Thyroid gland (tissue), 4 donors: Measurements from ENCODE around the gene TCEAL7.

Source experiments
- POLR2A ChIP-seq, 2 donors: fragments of 450-650 bp; IDR thresholded peaks; one replicate each; pipeline ENCODE4 v1.6.1; 2017; ENCODE audit warnings: antibody characterized with exemption in 2 of 2, mild to moderate bottlenecking in 2 of 2, moderate library complexity in 1 of 2
- TF ChIP-seq, protein P1 (sequence below), 6 experiments: fragments of 200-600 bp in 3 of 6; fragments of 450-650 bp in 3 of 6; sonication (generic) in 3 of 6; IDR thresholded peaks; one replicate each; pipeline ENCODE4 v1.5.1; 2016 to 2019; ENCODE audit warnings: antibody characterized with exemption in 6 of 6, mild to moderate bottlenecking in 2 of 6, inconsistent platforms in 1 of 6, moderate library complexity in 1 of 6

DNA sequence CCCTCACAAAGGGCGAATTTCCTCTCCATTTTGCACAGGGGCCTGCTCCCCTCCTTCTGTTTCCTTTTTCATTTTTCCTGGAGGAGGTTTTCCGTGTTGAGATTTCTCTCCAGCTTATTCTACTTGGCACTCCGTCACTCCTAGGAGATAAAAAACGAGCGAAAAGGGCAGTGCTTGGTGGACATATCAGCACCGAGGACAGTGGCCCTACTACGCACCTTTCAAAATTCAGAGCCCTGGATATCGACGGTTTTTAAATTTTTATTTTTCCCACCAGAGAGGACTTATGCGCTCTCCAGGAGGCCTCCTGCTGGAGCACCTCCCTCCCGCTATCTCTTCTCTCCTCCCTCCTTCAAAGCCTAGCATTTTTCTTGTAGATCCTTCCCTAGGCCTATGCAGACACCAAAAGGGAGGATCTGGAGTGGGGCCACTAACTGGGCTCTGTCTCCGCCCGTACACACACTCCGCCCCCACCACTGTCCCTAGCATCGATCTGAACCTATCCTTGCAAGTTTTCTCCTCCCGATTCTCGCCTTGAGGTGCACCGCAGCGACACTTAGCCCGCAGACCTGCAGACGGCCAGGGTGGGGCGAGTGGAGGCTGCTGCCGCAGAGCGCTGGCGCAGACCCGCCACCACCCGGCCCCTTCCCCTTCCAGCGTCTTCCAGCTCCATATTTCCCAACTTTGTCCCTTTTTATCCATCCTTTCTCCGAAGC is 17.8 kb downstream of the TCEAL7 start:
- TF ChIP-seq, protein P1, sequence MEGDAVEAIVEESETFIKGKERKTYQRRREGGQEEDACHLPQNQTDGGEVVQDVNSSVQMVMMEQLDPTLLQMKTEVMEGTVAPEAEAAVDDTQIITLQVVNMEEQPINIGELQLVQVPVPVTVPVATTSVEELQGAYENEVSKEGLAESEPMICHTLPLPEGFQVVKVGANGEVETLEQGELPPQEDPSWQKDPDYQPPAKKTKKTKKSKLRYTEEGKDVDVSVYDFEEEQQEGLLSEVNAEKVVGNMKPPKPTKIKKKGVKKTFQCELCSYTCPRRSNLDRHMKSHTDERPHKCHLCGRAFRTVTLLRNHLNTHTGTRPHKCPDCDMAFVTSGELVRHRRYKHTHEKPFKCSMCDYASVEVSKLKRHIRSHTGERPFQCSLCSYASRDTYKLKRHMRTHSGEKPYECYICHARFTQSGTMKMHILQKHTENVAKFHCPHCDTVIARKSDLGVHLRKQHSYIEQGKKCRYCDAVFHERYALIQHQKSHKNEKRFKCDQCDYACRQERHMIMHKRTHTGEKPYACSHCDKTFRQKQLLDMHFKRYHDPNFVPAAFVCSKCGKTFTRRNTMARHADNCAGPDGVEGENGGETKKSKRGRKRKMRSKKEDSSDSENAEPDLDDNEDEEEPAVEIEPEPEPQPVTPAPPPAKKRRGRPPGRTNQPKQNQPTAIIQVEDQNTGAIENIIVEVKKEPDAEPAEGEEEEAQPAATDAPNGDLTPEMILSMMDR (IDR thresholded peaks at IDR 0.05): no peak
- no peak for TF ChIP-seq POLR2A (IDR thresholded peaks at IDR 0.05)
